Measurements from ENCODE around the gene GRM1.

The GRM1 gene

GRCh38 chr6:146110990-146111389 lies 82.1 kb downstream of the GRM1 start:
- H3K4me3 ChIP-seq (ENCODE audit: low read depth, low read length), result no peak overlapping the region
- no peak for DNase-seq (ENCODE audit: low read depth)
- TF ChIP-seq, protein P1, sequence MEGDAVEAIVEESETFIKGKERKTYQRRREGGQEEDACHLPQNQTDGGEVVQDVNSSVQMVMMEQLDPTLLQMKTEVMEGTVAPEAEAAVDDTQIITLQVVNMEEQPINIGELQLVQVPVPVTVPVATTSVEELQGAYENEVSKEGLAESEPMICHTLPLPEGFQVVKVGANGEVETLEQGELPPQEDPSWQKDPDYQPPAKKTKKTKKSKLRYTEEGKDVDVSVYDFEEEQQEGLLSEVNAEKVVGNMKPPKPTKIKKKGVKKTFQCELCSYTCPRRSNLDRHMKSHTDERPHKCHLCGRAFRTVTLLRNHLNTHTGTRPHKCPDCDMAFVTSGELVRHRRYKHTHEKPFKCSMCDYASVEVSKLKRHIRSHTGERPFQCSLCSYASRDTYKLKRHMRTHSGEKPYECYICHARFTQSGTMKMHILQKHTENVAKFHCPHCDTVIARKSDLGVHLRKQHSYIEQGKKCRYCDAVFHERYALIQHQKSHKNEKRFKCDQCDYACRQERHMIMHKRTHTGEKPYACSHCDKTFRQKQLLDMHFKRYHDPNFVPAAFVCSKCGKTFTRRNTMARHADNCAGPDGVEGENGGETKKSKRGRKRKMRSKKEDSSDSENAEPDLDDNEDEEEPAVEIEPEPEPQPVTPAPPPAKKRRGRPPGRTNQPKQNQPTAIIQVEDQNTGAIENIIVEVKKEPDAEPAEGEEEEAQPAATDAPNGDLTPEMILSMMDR (IDR thresholded peaks at IDR 0.05; ENCODE audit: insufficient read depth, low read depth, low read length, missing control alignments), result no peak

GRCh38 chr6:146111881-146112450 lies 83.1 kb downstream of the GRM1 start:
- no peak overlapping the region for H3K4me3 ChIP-seq (ENCODE audit: low read depth, low read length)
- TF ChIP-seq, protein P1 (IDR thresholded peaks at IDR 0.05; ENCODE audit: insufficient read depth, low read depth, low read length, missing control alignments), result no peak
- no peak for DNase-seq (ENCODE audit: low read depth)

GRCh38 chr6:146113084-146113623 lies 84.3 kb downstream of the GRM1 start:
- TF ChIP-seq, protein P1 (IDR thresholded peaks at IDR 0.05; ENCODE audit: insufficient read depth, low read depth, low read length, missing control alignments), result no peak
- DNase-seq (ENCODE audit: low read depth), result no peak
- H3K4me3 ChIP-seq (ENCODE audit: low read depth, low read length), result no peak overlapping the region

- TF ChIP-seq, protein P1 (IDR thresholded peaks at IDR 0.05; ENCODE audit: insufficient read depth, low read depth, low read length, missing control alignments), result no peak
- no peak overlapping the region for H3K4me3 ChIP-seq (ENCODE audit: low read depth, low read length)
- no peak for DNase-seq (ENCODE audit: low read depth)
Measured at GRCh38 chr6:146123616-146124015, 94.8 kb downstream of the GRM1 start.

GRCh38 chr6:146127447-146128215 lies 98.8 kb downstream of the GRM1 start:
- TF ChIP-seq, protein P1 (IDR thresholded peaks at IDR 0.05; ENCODE audit: insufficient read depth, low read depth, low read length, missing control alignments), result no peak
- H3K4me3 ChIP-seq (ENCODE audit: low read depth, low read length), result no peak overlapping the region
- no peak for DNase-seq (ENCODE audit: low read depth)

GRCh38 chr6:146133866-146134265 lies 105.0 kb downstream of the GRM1 start:
- no peak for DNase-seq (ENCODE audit: low read depth)
- H3K4me3 ChIP-seq (ENCODE audit: low read depth, low read length), result no peak overlapping the region
- TF ChIP-seq, protein P1 (IDR thresholded peaks at IDR 0.05; ENCODE audit: insufficient read depth, low read depth, low read length, missing control alignments), result no peak

Measured in GM12865 (cell line).